Neural progenitor cell (in vitro differentiated cells): Measurements from ENCODE around the gene KSR1. TPM values are rescaled to one million over a fixed set of nuclear protein-coding genes. Genes with fewer than 3 reads are reported as not detected.

Source experiments
- DNase-seq: peaks from one replicate; pipeline ENCODE4 v3.0.0-alpha.2; 2016; ENCODE audit warnings: low spot score
- H2AFZ ChIP-seq: fragments of 200-600 bp; sonication (generic); replicated peaks from 2 replicates; pipeline ENCODE4 v1.6.1; 2016; ENCODE audit warnings: antibody characterized with exemption
- H3F3A ChIP-seq: fragments of 200-600 bp; sonication (generic); 2 replicates; pipeline ENCODE4 v1.6.1; 2016; ENCODE audit warnings: antibody characterized with exemption, low read depth
- H3K27ac ChIP-seq: fragments of 200-600 bp; sonication (generic); 2 replicates; pipeline ENCODE4 v1.5.1; 2016; ENCODE audit warnings: mild to moderate bottlenecking
- H3K27me3 ChIP-seq: fragments of 200-600 bp; sonication (generic); 2 replicates; pipeline ENCODE4 v1.6.1; 2016; ENCODE audit warnings: mild to moderate bottlenecking, moderate library complexity
- H3K36me3 ChIP-seq: fragments of 200-600 bp; sonication (generic); 2 replicates; pipeline ENCODE4 v1.5.1; 2016
- H3K4me1 ChIP-seq: fragments of 200-600 bp; sonication (generic); 2 replicates; pipeline ENCODE4 v1.6.1; 2016; ENCODE audit warnings: mixed run types
- H3K4me2 ChIP-seq: fragments of 200-600 bp; sonication (generic); 2 replicates; pipeline ENCODE4 v1.6.1; 2016
- H3K4me3 ChIP-seq: fragments of 200-600 bp; sonication (generic); 2 replicates; pipeline ENCODE4 v1.5.1; 2016
- H3K79me2 ChIP-seq: fragments of 200-600 bp; sonication (generic); 2 replicates; pipeline ENCODE4 v1.6.1; 2016; ENCODE audit warnings: low read depth
- H3K9ac ChIP-seq: fragments of 200-600 bp; sonication (generic); 2 replicates; pipeline ENCODE4 v1.6.1; 2016
- H3K9me3 ChIP-seq: fragments of 200-600 bp; sonication (generic); 2 replicates; pipeline ENCODE4 v1.5.1; 2016; ENCODE audit warnings: low read depth
- H4K20me1 ChIP-seq: fragments of 200-600 bp; sonication (generic); 2 replicates; pipeline ENCODE4 v1.6.1; 2016; ENCODE audit warnings: low read depth
- H3K27ac Mint-ChIP-seq: 3 replicates; pipeline ENCODE4 v1.8.0; 2021; ENCODE audit warnings: mixed read lengths
- H3K27me3 Mint-ChIP-seq: 2 replicates; pipeline ENCODE4 v1.8.0; 2022; ENCODE audit warnings: low read depth, mild to moderate bottlenecking, inconsistent platforms, moderate library complexity, mixed read lengths; ENCODE audit not compliant: insufficient read depth
- H3K36me3 Mint-ChIP-seq: 3 replicates; pipeline ENCODE4 v1.8.0; 2021; ENCODE audit warnings: mixed read lengths
- H3K4me1 Mint-ChIP-seq: 3 replicates; pipeline ENCODE4 v1.8.0; 2021; ENCODE audit warnings: mixed read lengths
- H3K4me3 Mint-ChIP-seq: 3 replicates; pipeline ENCODE4 v1.8.0; 2021; ENCODE audit warnings: mild to moderate bottlenecking, moderate library complexity, mixed read lengths
- H3K9me3 Mint-ChIP-seq: 3 replicates; pipeline ENCODE4 v1.8.0; 2020; ENCODE audit warnings: mixed read lengths
- EZH2 ChIP-seq: fragments of 200-600 bp; sonication (generic); IDR thresholded peaks from 2 replicates; pipeline ENCODE4 v1.6.1; 2017; ENCODE audit warnings: antibody characterized with exemption, mild to moderate bottlenecking, moderate library complexity
- EZH2phosphoT487 ChIP-seq: fragments of 200-600 bp; sonication (generic); IDR thresholded peaks from 2 replicates; pipeline ENCODE4 v1.6.1; 2017; ENCODE audit warnings: antibody characterized with exemption
- total RNA-seq: library from RNA; depleted of rRNA; stranded (reverse); fragments of >200 nt; gene quantifications from 2 replicates; pipeline ENCODE4 v1.2.3, GENCODE V29; 2015; ENCODE audit warnings: low replicate concordance
- TF ChIP-seq, protein P1 (sequence below): fragments of 200-600 bp; sonication (generic); IDR thresholded peaks from 2 replicates; pipeline ENCODE4 v1.5.1; 2017; ENCODE audit warnings: antibody characterized with exemption, mild to moderate bottlenecking

The KSR1 gene
- total RNA-seq, 1 donor from 2014 or later: 16.4 TPM

DNA sequence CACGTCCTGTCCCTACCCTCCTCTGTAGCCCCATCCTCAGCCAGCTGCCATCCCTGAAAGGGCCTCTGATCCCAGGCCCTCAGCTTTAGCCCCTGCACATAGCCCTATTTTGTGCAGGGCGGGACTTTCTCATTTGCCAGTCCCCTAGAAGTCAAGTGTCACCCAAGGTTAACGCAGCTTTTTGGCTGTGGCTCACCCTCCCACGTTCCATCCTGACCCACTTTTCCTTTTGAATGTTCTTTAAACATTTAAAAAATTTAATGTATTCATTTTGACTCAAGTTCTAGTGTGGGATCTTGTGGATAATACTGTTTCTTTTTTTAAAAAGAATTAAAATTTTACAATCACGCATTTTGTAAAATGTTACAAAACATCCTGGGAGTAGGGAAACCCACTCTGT is 112.6 kb downstream of the KSR1 start:
- Histone ChIP-seq H3K4me2 (no peak overlapping the region), H3K4me1 (no peaks in the 10 kb centered on the region), H3K27ac (no peak overlapping the region), H3F3A (no peaks in the 10 kb centered on the region), H4K20me1 (no peaks in the 10 kb centered on the region), H3K4me3 (no peak overlapping the region), H3K27me3 (no peaks in the 10 kb centered on the region), H3K9me3 (no peaks in the 10 kb centered on the region), H3K36me3 (no peaks in the 10 kb centered on the region), H3K9ac (no peak overlapping the region), H3K79me2 (no peaks in the 10 kb centered on the region), H2AFZ (no peak overlapping the region)
- no peak for DNase-seq
- no peak for TF ChIP-seq EZH2
- no peak for TF ChIP-seq EZH2phosphoT487
- TF ChIP-seq, protein P1, sequence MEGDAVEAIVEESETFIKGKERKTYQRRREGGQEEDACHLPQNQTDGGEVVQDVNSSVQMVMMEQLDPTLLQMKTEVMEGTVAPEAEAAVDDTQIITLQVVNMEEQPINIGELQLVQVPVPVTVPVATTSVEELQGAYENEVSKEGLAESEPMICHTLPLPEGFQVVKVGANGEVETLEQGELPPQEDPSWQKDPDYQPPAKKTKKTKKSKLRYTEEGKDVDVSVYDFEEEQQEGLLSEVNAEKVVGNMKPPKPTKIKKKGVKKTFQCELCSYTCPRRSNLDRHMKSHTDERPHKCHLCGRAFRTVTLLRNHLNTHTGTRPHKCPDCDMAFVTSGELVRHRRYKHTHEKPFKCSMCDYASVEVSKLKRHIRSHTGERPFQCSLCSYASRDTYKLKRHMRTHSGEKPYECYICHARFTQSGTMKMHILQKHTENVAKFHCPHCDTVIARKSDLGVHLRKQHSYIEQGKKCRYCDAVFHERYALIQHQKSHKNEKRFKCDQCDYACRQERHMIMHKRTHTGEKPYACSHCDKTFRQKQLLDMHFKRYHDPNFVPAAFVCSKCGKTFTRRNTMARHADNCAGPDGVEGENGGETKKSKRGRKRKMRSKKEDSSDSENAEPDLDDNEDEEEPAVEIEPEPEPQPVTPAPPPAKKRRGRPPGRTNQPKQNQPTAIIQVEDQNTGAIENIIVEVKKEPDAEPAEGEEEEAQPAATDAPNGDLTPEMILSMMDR: no peak
- peaks cover 2% of the 10 kb centered on the region for H3K27me3 Mint-ChIP-seq
- no peak overlapping the region for H3K27ac Mint-ChIP-seq
- no peaks in the 10 kb centered on the region for H3K9me3 Mint-ChIP-seq
- peaks cover 21% of the 10 kb centered on the region for H3K4me1 Mint-ChIP-seq
- no peak overlapping the region for H3K4me3 Mint-ChIP-seq
- H3K36me3 Mint-ChIP-seq: no peaks in the 10 kb centered on the region

DNA sequence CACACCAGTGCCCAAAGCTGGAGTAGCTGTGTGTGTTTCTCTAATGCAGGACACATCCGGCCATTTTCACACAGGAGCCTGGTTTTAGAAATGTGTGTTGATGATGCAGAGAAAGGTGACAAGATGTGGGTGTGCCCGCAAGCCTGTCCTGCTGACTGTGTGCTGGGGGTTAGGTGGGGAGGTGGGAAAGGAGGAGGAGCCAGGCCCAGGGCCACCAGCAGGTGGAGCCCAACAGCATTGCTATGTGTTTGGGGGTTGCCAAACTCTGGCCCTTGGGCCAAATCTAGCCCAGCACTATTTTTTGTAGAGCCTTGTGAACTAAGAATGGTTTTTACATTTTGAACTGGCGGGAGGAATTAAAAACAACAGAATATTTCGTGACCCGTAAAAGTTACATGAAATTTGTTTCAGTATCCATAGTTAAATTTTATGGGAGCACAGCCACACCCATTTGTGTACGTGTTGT is 113.0 kb downstream of the KSR1 start:
- no peaks in the 10 kb centered on the region for H3K9me3 Mint-ChIP-seq
- peak overlapping the region; percentile 14 for H3K27ac Mint-ChIP-seq
- peaks cover 22% of the 10 kb centered on the region for H3K4me1 Mint-ChIP-seq
- H3K9ac ChIP-seq: no peak overlapping the region
- no peak overlapping the region for H3K4me2 ChIP-seq
- H3K4me3 Mint-ChIP-seq: no peak overlapping the region
- no peak overlapping the region for H3K27ac ChIP-seq
- TF ChIP-seq, protein P1: peak; percentile 73
- no peak for TF ChIP-seq EZH2
- no peak for TF ChIP-seq EZH2phosphoT487
- H3F3A ChIP-seq: no peaks in the 10 kb centered on the region
- no peaks in the 10 kb centered on the region for H4K20me1 ChIP-seq
- no peaks in the 10 kb centered on the region for H3K4me1 ChIP-seq
- no peaks in the 10 kb centered on the region for H3K36me3 Mint-ChIP-seq
- no peaks in the 10 kb centered on the region for H3K27me3 ChIP-seq
- peak; percentile 66 for DNase-seq
- H3K36me3 ChIP-seq: no peaks in the 10 kb centered on the region
- H3K79me2 ChIP-seq: no peaks in the 10 kb centered on the region
- no peak overlapping the region for H2AFZ ChIP-seq
- peaks cover 2% of the 10 kb centered on the region for H3K27me3 Mint-ChIP-seq
- H3K9me3 ChIP-seq: no peaks in the 10 kb centered on the region
- no peak overlapping the region for H3K4me3 ChIP-seq

DNA sequence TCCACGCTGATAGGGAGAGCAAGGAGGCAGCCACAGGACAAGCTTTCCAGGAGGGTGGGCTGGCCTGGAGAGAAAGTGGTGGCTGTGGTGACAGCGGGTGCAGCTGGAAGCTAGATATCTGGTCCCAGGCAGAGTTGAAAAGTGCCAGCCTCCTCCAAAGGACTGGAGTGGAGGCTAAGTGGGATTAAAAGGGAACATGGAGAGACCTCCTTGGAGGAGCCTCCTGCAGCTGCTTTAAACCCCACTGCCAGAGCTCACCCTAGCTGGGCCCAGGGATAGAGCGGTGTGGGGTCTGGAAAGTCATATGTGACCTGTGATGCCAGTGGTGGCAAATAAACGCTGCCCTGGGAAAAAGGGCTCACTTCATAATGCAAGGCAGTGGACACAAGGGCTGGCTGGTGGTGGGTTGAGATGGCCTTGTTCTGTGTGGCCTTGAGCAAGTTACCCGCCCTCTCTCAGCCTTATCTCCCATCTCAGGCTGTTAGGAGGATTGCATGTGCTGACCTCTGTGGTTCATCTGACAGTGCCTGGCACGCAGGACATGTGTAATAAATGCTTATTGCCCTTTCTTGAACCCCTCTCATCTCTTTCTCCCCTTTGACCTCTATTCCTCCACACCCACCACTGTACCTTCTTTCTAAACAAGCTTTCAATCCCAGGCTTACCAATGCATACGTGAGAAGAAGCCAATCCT is 113.8 kb downstream of the KSR1 start:
- no peaks in the 10 kb centered on the region for H3K36me3 Mint-ChIP-seq
- no peak overlapping the region for H2AFZ ChIP-seq
- TF ChIP-seq EZH2phosphoT487 (no peak), EZH2 (no peak)
- TF ChIP-seq, protein P1: no peak
- H3K9ac ChIP-seq: no peak overlapping the region
- H3F3A ChIP-seq: no peaks in the 10 kb centered on the region
- no peaks in the 10 kb centered on the region for H3K9me3 Mint-ChIP-seq
- H4K20me1 ChIP-seq: no peaks in the 10 kb centered on the region
- no peaks in the 10 kb centered on the region for H3K79me2 ChIP-seq
- H3K27ac Mint-ChIP-seq: peak overlapping the region; percentile 14
- no peak overlapping the region for H3K4me2 ChIP-seq
- H3K4me3 Mint-ChIP-seq: no peak overlapping the region
- no peaks in the 10 kb centered on the region for H3K4me1 ChIP-seq
- DNase-seq: no peak
- H3K27me3 Mint-ChIP-seq: peaks cover 2% of the 10 kb centered on the region
- H3K27me3 ChIP-seq: no peaks in the 10 kb centered on the region
- H3K9me3 ChIP-seq: no peaks in the 10 kb centered on the region
- H3K4me3 ChIP-seq: no peak overlapping the region
- peaks cover 22% of the 10 kb centered on the region for H3K4me1 Mint-ChIP-seq
- H3K27ac ChIP-seq: no peak overlapping the region
- no peaks in the 10 kb centered on the region for H3K36me3 ChIP-seq
